ENCODE results near the gene CD40.

GRCh38 chr20:46148313-46149208, 30.4 kb downstream of the CD40 start:
- TF ChIP-seq CTCF (conservative IDR thresholded peaks at IDR 0.05; ENCODE audit: low read length), result no peak
- TF ChIP-seq EZH2phosphoT487 (IDR thresholded peaks at IDR 0.05; ENCODE audit: borderline replicate concordance), result no peak
